Gastrocnemius medialis (tissue), 4 donors: ENCODE results near the gene KCNG3.

Experiments used
- CTCF ChIP-seq, 5 experiments: fragments of 450-650 bp in 3 of 5; fragments of 200-600 bp in 2 of 5; sonication (generic) in 2 of 5; IDR thresholded peaks in 4 of 5; conservative IDR thresholded peaks in 1 of 5; 1 replicate in 4 of 5; 2 replicates in 1 of 5; pipeline ENCODE4 v1.5.1; 2016 to 2019; ENCODE audit warnings: antibody characterized with exemption in 5 of 5, mild to moderate bottlenecking in 3 of 5, moderate library complexity in 3 of 5
- POLR2A ChIP-seq, 2 donors: fragments of 450-650 bp; IDR thresholded peaks; one replicate each; pipeline ENCODE4 v1.6.1; 2017; ENCODE audit warnings: antibody characterized with exemption in 2 of 2, mild to moderate bottlenecking in 2 of 2, moderate library complexity in 2 of 2

GRCh38 chr2:42421601-42422239, 72.1 kb downstream of the KCNG3 start:
- TF ChIP-seq CTCF (IDR thresholded peaks at IDR 0.05 in 4 of 5, conservative IDR thresholded peaks at IDR 0.05 in 1 of 5): no peak
- TF ChIP-seq POLR2A (IDR thresholded peaks at IDR 0.05): no peak
